PC-9 (cell line): ENCODE results near the gene MIOS.

ENCODE experiments used
- CTCF ChIP-seq: fragments of 200-600 bp; sonication (generic); conservative IDR thresholded peaks from 2 replicates; pipeline ENCODE4 v1.6.1; 2017; ENCODE audit warnings: mixed run types, antibody characterized with exemption, mild to moderate bottlenecking, moderate library complexity
- EZH2 ChIP-seq: fragments of 200-600 bp; sonication (generic); IDR thresholded peaks from 2 replicates; pipeline ENCODE4 v1.8.0; 2017; ENCODE audit warnings: antibody characterized with exemption, low read depth

- TF ChIP-seq CTCF (no peak), EZH2 (no peak)
Measured at GRCh38 chr7:7542251-7542835, 24.3 kb upstream of the MIOS start.
